ENCODE results near the gene MN1.

DNA sequence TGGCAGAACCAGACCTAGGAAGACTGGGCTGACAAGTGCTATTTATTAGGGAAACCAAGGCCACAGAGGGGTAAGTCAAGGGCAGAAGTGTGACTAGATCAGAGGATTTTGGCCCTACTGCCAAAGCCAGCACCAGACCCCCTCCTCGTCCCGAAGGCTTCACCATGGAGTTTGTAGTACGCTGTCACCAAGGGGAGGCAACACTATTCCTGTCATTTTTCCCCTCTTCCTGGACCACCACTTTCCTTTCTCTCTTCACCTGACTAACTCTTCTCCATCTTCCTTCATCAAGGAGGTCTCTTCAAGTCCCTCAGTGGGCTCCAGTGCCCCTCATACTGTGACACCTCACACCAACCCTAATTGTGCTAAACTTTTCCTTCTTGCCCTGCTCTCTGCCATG, 34.9 kb downstream of the MN1 start:
- TF ChIP-seq EZH2 (IDR thresholded peaks at IDR 0.05) (no peak), POLR2AphosphoS5 (IDR thresholded peaks at IDR 0.05; ENCODE audit: borderline replicate concordance, low read depth, low read length) (no peak)
